OCI-LY7 (cell line): ENCODE results near the gene SEC22A. TPM values are rescaled to one million over a fixed set of nuclear protein-coding genes. Genes with fewer than 3 reads are reported as not detected.
A peak's percentile ranks its signal among the peaks of the same experiment; 100 is the strongest.

ENCODE experiments used
- BruUV-seq: library from RNA; stranded (reverse); fragments of 400-500 nt; replicated peaks from 2 replicates; lab custom pipeline; 2021; lab: Mats Ljungman, UMichigan
- CTCF ChIA-PET: fragments of 300-600 bp; sonication (Branson Sonifier 250); formaldehyde crosslinking; loops from one replicate; lab custom pipeline; 2022; ENCODE audit warnings: antibody characterized with exemption; ENCODE audit not compliant: unreplicated experiment; lab: Charles Lee
- POLR2A ChIA-PET: fragments of 300-600 bp; sonication (Branson Sonifier 250); formaldehyde crosslinking; loops from one replicate; lab custom pipeline; 2022; ENCODE audit warnings: antibody characterized with exemption; lab: Charles Lee
- DNase-seq: peaks from one replicate; pipeline ENCODE4 v3.0.0-alpha.2; 2015; ENCODE audit warnings: low spot score
- H2AFZ ChIP-seq: fragments of 200-600 bp; sonication (generic), shearing (Covaris generic); 2 replicates; pipeline ENCODE4 v1.6.1; 2014; ENCODE audit warnings: mild to moderate bottlenecking, antibody characterized with exemption, low read length, moderate library complexity
- H3K27ac ChIP-seq: fragments of 200-600 bp; sonication (generic); 2 replicates; pipeline ENCODE4 v1.5.1; 2014; ENCODE audit warnings: mixed run types, low read depth, mild to moderate bottlenecking, moderate library complexity, low read length, inconsistent platforms; ENCODE audit not compliant: poor library complexity, severe bottlenecking
- H3K36me3 ChIP-seq: fragments of 200-600 bp; sonication (generic); 2 replicates; pipeline ENCODE4 v1.6.1; 2014; ENCODE audit warnings: mild to moderate bottlenecking, antibody characterized with exemption, low read length, moderate library complexity, mixed read lengths; ENCODE audit not compliant: insufficient read depth
- H3K4me1 ChIP-seq: fragments of 200-600 bp; sonication (generic); 2 replicates; pipeline ENCODE4 v1.5.1; 2014; ENCODE audit warnings: mild to moderate bottlenecking, low read length; ENCODE audit not compliant: insufficient read depth, poor library complexity, severe bottlenecking
- H3K4me2 ChIP-seq: fragments of 200-600 bp; sonication (generic); 2 replicates; pipeline ENCODE4 v1.6.1; 2014; ENCODE audit warnings: mild to moderate bottlenecking, low read length
- H3K4me3 ChIP-seq: fragments of 200-600 bp; sonication (generic); 2 replicates; pipeline ENCODE4 v1.5.1; 2014; ENCODE audit warnings: mild to moderate bottlenecking, low read depth, low read length; ENCODE audit not compliant: poor library complexity, severe bottlenecking
- H3K79me2 ChIP-seq: fragments of 200-600 bp; sonication (generic); 2 replicates; pipeline ENCODE4 v1.6.1; 2016; ENCODE audit warnings: low read depth, mild to moderate bottlenecking, low read length, moderate library complexity, mixed read lengths; ENCODE audit not compliant: insufficient read depth
- H3K9me2 ChIP-seq: fragments of 200-600 bp; sonication (generic); 2 replicates; pipeline ENCODE4 v1.6.1; 2016; ENCODE audit warnings: mild to moderate bottlenecking, low read length, mixed read lengths; ENCODE audit not compliant: insufficient read depth
- H3K9me3 ChIP-seq: fragments of 200-600 bp; sonication (generic); 2 replicates; pipeline ENCODE4 v1.6.1; 2014; ENCODE audit warnings: mild to moderate bottlenecking, mixed run types, low read length, mixed read lengths
- H4K20me1 ChIP-seq: fragments of 200-600 bp; sonication (generic); 2 replicates; pipeline ENCODE4 v1.6.1; 2014; ENCODE audit warnings: mild to moderate bottlenecking, antibody characterized with exemption, low read length, moderate library complexity, mixed read lengths; ENCODE audit not compliant: insufficient read depth
- EZH2phosphoT487 ChIP-seq: fragments of 200-600 bp; sonication (generic); IDR thresholded peaks from 2 replicates; pipeline ENCODE4 v1.6.1; 2018; ENCODE audit warnings: low read depth, borderline replicate concordance, mild to moderate bottlenecking, mixed run types, antibody characterized with exemption, low read length, moderate library complexity, mixed read lengths
- intact Hi-C: fragments of 100-400 bp; cut with micrococcal nuclease; formaldehyde crosslinking; loops from one replicate; pipeline ENCODE4 v1.10.0; 2022; ENCODE audit not compliant: unreplicated experiment
- total RNA-seq, 2 experiments: library from RNA; depleted of rRNA in 1 of 2; stranded (reverse); fragments of >200 nt in 1 of 2; shearing (Covaris generic) in 1 of 2; gene quantifications; 2 replicates each; pipeline ENCODE4 v1.2.3, GENCODE V29; 2014 to 2022
- TF ChIP-seq, protein P1 (sequence below): fragments of 200-600 bp; sonication (generic); conservative IDR thresholded peaks from 2 replicates; pipeline ENCODE4 v1.5.1; 2014; ENCODE audit warnings: mild to moderate bottlenecking, antibody characterized with exemption, low read length, moderate library complexity, mixed read lengths

The SEC22A gene
- total RNA-seq, 2 experiments from 2014 or later, result 22.0 to 24.5 TPM

DNA sequence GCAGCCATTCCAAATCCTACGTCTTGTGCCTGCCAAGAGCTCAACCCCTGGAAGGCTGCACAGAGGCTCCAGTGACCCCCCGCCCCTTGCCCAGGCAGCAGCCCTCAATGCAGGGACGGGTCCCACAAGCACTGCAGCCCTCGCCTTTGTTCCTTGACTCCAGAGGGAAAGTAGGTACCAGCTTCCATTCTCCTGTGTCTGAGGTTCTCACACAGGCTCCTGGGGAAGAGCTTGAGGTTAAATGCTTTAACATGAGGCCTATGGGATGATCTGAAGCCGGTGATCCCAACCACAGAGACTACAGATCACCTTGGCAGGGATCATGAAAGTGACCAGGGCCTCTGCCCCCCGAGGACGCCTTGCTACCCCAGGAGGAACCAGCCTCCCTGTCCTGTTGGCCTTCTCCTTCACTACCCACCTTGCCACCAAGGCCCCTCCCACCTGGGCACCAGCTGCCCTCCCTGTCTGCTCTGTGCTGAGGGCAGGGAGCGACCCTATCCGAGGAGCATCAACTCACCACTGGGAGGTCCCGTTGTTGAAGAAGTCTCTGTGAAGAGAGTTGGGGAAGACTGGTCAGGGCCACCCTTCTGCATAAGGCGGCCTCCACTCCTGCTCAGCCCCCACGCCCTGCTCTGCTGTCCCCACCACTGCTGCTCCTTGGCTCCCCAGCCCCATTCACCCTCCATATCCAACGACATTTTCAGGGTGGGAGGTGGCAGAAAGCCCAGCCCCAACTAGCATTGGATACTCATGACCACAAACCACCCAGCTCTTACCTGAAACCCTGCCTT is 95.3 kb downstream of the SEC22A start:
- no peak overlapping the region for H3K4me2 ChIP-seq
- H3K27ac ChIP-seq, result no peak overlapping the region
- ChIA-PET POLR2A (no interaction called here), CTCF (interaction anchor here (0.5 kb wide), 1 partner anchor 136 kb away, joined by 3 read pairs; no protein-coding TSS in a partner anchor)
- intact Hi-C loops, result no loop called here
- TF ChIP-seq, protein P1, sequence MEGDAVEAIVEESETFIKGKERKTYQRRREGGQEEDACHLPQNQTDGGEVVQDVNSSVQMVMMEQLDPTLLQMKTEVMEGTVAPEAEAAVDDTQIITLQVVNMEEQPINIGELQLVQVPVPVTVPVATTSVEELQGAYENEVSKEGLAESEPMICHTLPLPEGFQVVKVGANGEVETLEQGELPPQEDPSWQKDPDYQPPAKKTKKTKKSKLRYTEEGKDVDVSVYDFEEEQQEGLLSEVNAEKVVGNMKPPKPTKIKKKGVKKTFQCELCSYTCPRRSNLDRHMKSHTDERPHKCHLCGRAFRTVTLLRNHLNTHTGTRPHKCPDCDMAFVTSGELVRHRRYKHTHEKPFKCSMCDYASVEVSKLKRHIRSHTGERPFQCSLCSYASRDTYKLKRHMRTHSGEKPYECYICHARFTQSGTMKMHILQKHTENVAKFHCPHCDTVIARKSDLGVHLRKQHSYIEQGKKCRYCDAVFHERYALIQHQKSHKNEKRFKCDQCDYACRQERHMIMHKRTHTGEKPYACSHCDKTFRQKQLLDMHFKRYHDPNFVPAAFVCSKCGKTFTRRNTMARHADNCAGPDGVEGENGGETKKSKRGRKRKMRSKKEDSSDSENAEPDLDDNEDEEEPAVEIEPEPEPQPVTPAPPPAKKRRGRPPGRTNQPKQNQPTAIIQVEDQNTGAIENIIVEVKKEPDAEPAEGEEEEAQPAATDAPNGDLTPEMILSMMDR, result no peak
- no peak for TF ChIP-seq EZH2phosphoT487
- peaks cover 6% of the 10 kb centered on the region for H3K4me1 ChIP-seq
- no peaks in the 10 kb centered on the region for H3K9me3 ChIP-seq
- no peaks in the 10 kb centered on the region for H3K79me2 ChIP-seq
- no peaks in the 10 kb centered on the region for H4K20me1 ChIP-seq
- DNase-seq, result no peak
- H2AFZ ChIP-seq, result no peak overlapping the region
- H3K9me2 ChIP-seq, result no peaks in the 10 kb centered on the region
- no TSS peak for BruUV-seq
- no peak overlapping the region for H3K4me3 ChIP-seq
- no peaks in the 10 kb centered on the region for H3K36me3 ChIP-seq

DNA sequence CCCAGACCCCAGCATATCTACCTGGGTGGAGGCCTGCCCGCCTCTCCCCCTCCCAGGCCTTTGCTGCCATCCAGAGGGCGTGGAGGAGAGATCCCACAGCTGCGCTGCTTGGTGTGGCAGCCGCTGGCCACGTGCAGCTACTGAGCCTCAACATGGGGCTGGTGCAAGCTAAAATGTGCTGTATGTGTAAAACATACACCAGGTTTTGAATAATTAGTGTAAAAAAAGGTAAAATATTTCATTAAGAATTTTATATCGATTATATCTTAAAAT is 95.8 kb downstream of the SEC22A start:
- Histone ChIP-seq H3K36me3 (no peaks in the 10 kb centered on the region), H3K4me3 (no peak overlapping the region), H3K9me2 (no peaks in the 10 kb centered on the region), H4K20me1 (no peaks in the 10 kb centered on the region), H3K9me3 (no peaks in the 10 kb centered on the region), H3K27ac (no peak overlapping the region), H2AFZ (no peak overlapping the region), H3K4me2 (no peak overlapping the region), H3K79me2 (no peaks in the 10 kb centered on the region), H3K4me1 (peaks cover 10% of the 10 kb centered on the region)
- intact Hi-C loops, result no loop called here
- TF ChIP-seq, protein P1, result peak; percentile 41; the same call in 1 of the 2 replicates
- TF ChIP-seq EZH2phosphoT487, result no peak
- ChIA-PET POLR2A (no interaction called here), CTCF (no interaction called here)
- no TSS peak for BruUV-seq
- no peak for DNase-seq

DNA sequence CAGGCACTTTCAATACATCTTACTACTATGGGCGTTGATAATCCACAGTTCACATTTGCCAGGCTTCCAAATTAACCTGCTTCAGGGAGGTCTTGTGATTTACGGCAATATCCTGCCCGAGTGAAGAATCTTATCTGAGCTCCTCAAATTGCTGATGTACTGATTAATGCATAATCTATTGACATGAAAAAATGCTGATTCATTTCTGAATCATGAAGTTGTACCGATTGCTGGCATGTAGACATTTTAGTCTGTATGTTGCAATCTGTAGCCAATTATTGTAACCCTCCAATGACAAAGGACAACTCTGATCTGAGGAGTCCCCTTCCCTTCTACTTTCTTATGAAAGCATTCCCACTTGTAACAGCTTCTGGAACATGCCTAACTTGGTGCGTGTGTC is 97.2 kb downstream of the SEC22A start:
- POLR2A ChIA-PET, result interaction anchor here (0.6 kb wide), 1 partner anchor 1224 kb away, joined by 3 read pairs; no protein-coding TSS in a partner anchor
- BruUV-seq, result no TSS peak
- Histone ChIP-seq H3K36me3 (no peaks in the 10 kb centered on the region), H3K9me2 (no peaks in the 10 kb centered on the region), H2AFZ (no peak overlapping the region), H3K27ac (no peak overlapping the region), H3K4me1 (peaks cover 10% of the 10 kb centered on the region), H3K4me2 (no peak overlapping the region), H3K79me2 (no peaks in the 10 kb centered on the region), H3K9me3 (no peaks in the 10 kb centered on the region), H3K4me3 (no peak overlapping the region), H4K20me1 (no peaks in the 10 kb centered on the region)
- no peak for DNase-seq
- TF ChIP-seq, protein P1, result no peak
- no peak for TF ChIP-seq EZH2phosphoT487
- CTCF ChIA-PET, result no interaction called here
- intact Hi-C loops, result no loop called here
